Measurements from ENCODE around the gene ADAMTS15.

The ADAMTS15 gene

GRCh38 chr11:130448039-130448415, 418 bp upstream of the ADAMTS15 start:
- H3K4me1 ChIP-seq (ENCODE audit: insufficient read depth, poor library complexity, severe bottlenecking): no peaks in the 10 kb centered on the region
- no peak overlapping the region for H3K27ac ChIP-seq (ENCODE audit: poor library complexity, severe bottlenecking)
- no peaks in the 10 kb centered on the region for H3K9me3 ChIP-seq (ENCODE audit: severe bottlenecking)
- TF ChIP-seq, protein P1, sequence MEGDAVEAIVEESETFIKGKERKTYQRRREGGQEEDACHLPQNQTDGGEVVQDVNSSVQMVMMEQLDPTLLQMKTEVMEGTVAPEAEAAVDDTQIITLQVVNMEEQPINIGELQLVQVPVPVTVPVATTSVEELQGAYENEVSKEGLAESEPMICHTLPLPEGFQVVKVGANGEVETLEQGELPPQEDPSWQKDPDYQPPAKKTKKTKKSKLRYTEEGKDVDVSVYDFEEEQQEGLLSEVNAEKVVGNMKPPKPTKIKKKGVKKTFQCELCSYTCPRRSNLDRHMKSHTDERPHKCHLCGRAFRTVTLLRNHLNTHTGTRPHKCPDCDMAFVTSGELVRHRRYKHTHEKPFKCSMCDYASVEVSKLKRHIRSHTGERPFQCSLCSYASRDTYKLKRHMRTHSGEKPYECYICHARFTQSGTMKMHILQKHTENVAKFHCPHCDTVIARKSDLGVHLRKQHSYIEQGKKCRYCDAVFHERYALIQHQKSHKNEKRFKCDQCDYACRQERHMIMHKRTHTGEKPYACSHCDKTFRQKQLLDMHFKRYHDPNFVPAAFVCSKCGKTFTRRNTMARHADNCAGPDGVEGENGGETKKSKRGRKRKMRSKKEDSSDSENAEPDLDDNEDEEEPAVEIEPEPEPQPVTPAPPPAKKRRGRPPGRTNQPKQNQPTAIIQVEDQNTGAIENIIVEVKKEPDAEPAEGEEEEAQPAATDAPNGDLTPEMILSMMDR (IDR thresholded peaks at IDR 0.05; ENCODE audit: poor library complexity, severe bottlenecking): no peak
- peaks cover 4% of the 10 kb centered on the region for H3K27me3 ChIP-seq (ENCODE audit: insufficient read depth, poor library complexity, severe bottlenecking)
- peak overlapping the region; percentile 37 for H3K4me3 ChIP-seq (ENCODE audit: severe bottlenecking)
- DNase-seq (ENCODE audit: low spot score) (no peak), ATAC-seq (ENCODE audit: low read depth) (no peak)
- no peaks in the 10 kb centered on the region for H3K36me3 ChIP-seq (ENCODE audit: low read depth)

DNA sequence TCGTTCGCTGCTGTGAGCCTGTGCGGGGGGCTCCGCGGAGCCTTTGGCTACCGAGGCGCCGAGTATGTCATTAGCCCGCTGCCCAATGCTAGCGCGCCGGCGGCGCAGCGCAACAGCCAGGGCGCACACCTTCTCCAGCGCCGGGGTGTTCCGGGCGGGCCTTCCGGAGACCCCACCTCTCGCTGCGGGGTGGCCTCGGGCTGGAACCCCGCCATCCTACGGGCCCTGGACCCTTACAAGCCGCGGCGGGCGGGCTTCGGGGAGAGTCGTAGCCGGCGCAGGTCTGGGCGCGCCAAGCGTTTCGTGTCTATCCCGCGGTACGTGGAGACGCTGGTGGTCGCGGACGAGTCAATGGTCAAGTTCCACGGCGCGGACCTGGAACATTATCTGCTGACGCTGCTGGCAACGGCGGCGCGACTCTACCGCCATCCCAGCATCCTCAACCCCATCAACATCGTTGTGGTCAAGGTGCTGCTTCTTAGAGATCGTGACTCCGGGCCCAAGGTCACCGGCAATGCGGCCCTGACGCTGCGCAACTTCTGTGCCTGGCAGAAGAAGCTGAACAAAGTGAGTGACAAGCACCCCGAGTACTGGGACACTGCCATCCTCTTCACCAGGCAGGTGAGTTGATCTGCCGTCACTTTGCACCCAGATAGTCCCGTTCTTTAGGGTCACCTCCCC, 1.0 kb downstream of the ADAMTS15 start:
- H3K9me3 ChIP-seq (ENCODE audit: severe bottlenecking): no peaks in the 10 kb centered on the region
- TF ChIP-seq, protein P1 (IDR thresholded peaks at IDR 0.05; ENCODE audit: poor library complexity, severe bottlenecking): no peak
- H3K27ac ChIP-seq (ENCODE audit: poor library complexity, severe bottlenecking): no peak overlapping the region
- no peaks in the 10 kb centered on the region for H3K4me1 ChIP-seq (ENCODE audit: insufficient read depth, poor library complexity, severe bottlenecking)
- H3K36me3 ChIP-seq (ENCODE audit: low read depth): no peaks in the 10 kb centered on the region
- H3K4me3 ChIP-seq (ENCODE audit: severe bottlenecking): peak overlapping the region; percentile 37
- ATAC-seq (ENCODE audit: low read depth): 0 out of 3 replicates have a peak, but pooled peaks have one; percentile 8
- peaks cover 4% of the 10 kb centered on the region for H3K27me3 ChIP-seq (ENCODE audit: insufficient read depth, poor library complexity, severe bottlenecking)
- DNase-seq (ENCODE audit: low spot score): no peak

DNA sequence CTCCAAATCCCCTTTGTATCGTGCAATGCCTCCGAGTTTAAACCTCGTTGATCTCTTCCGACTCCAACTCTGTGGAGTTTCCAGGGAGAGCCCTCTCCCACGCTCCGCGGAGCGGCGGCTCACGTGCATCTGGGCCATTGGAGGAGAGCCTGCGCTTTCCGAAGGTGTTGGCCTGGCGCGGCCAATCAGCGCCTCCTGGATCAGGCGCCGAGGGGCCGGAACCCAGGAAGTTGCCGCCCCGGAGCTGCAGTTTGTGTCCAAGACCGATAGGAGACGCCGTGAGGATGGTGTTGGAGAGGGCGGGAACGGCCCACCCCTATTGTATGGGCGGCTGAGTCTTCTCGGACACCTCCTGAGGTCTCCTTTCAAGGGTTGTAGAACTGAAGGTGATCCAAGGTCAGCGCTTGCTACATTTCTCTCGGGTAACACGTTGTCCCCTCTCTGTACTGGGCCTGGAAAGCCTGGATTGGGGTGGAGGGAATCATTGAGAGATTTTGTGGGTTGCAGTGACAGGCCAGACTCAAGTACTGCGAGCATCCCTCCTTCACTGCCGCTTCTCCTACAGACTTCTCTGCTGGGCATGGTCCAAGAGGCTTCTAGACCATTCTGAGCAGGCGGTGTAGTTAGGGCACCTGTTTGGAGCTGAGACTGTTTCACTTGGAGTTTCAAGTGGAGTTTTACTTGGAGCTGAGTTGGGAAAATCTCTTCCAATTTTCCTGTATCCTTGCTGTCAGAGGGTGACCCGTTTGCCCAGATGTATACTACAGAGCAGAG, 1.7 kb downstream of the ADAMTS15 start:
- Histone ChIP-seq H3K4me3 (ENCODE audit: severe bottlenecking) (no peak overlapping the region), H3K27me3 (ENCODE audit: insufficient read depth, poor library complexity, severe bottlenecking) (peaks cover 4% of the 10 kb centered on the region)
- TF ChIP-seq, protein P1 (IDR thresholded peaks at IDR 0.05; ENCODE audit: poor library complexity, severe bottlenecking): no peak

GRCh38 chr11:130451231-130452019, 3.0 kb downstream of the ADAMTS15 start:
- H3K27me3 ChIP-seq (ENCODE audit: insufficient read depth, poor library complexity, severe bottlenecking): peaks cover 4% of the 10 kb centered on the region

More for the DNA sequence above, 1.7 kb downstream of the ADAMTS15 start:
- H3K36me3 ChIP-seq (ENCODE audit: low read depth): no peaks in the 10 kb centered on the region
- H3K27ac ChIP-seq (ENCODE audit: poor library complexity, severe bottlenecking): no peak overlapping the region
- DNase-seq (ENCODE audit: low spot score) (no peak), ATAC-seq (ENCODE audit: low read depth) (no peak)
- H3K4me1 ChIP-seq (ENCODE audit: insufficient read depth, poor library complexity, severe bottlenecking): no peaks in the 10 kb centered on the region
- no peaks in the 10 kb centered on the region for H3K9me3 ChIP-seq (ENCODE audit: severe bottlenecking)

More at GRCh38 chr11:130451231-130452019, 3.0 kb downstream of the ADAMTS15 start:
- Histone ChIP-seq H3K9me3 (ENCODE audit: severe bottlenecking) (no peaks in the 10 kb centered on the region), H3K4me3 (ENCODE audit: severe bottlenecking) (no peak overlapping the region), H3K27ac (ENCODE audit: poor library complexity, severe bottlenecking) (no peak overlapping the region), H3K36me3 (ENCODE audit: low read depth) (no peaks in the 10 kb centered on the region), H3K4me1 (ENCODE audit: insufficient read depth, poor library complexity, severe bottlenecking) (no peaks in the 10 kb centered on the region)
- no peak for DNase-seq (ENCODE audit: low spot score)
- TF ChIP-seq, protein P1 (IDR thresholded peaks at IDR 0.05; ENCODE audit: poor library complexity, severe bottlenecking): no peak
- no peak for ATAC-seq (ENCODE audit: low read depth)

All from RWPE2 (cell line).